A172 (cell line): Measurements from ENCODE around the gene MPZL2. TPM values are rescaled to one million over a fixed set of nuclear protein-coding genes. Genes with fewer than 3 reads are reported as not detected.

ENCODE experiments used
- DNase-seq: peaks from one replicate; pipeline ENCODE4 v3.0.0-alpha.2; 2015; ENCODE audit warnings: low spot score
- total RNA-seq: library from RNA; depleted of rRNA; stranded (reverse); fragments of >200 nt; shearing (Covaris generic); gene quantifications from 2 replicates; pipeline ENCODE4 v1.2.3, GENCODE V29; 2014

Gene MPZL2
- total RNA-seq, 1 experiment from 2014 or later: not detected

- DNase-seq: no peak
Measured at GRCh38 chr11:118283756-118284350, 19.8 kb upstream of the MPZL2 start.

GRCh38 chr11:118283037-118283636 is 19.0 kb upstream of the MPZL2 start:
- no peak for DNase-seq

DNA sequence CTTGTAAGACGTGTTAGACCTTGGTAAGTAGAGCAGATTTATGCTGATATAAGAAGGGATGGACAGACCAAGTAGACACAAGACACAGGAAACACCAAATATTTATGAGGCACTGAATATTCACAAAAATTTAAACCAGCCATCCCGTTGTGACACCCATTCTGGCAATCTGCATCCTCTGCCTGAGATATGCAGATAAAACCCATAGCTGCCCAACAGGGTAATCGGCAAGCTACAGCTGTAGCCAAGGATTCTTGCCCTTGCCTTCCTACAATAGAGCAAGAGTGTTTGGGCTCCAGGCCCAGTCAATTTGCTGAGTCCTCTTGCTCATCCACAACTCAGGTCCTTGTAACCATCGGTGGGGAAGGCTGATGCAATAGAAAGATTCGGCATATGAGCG is 18.5 kb upstream of the MPZL2 start:
- DNase-seq: no peak

DNA sequence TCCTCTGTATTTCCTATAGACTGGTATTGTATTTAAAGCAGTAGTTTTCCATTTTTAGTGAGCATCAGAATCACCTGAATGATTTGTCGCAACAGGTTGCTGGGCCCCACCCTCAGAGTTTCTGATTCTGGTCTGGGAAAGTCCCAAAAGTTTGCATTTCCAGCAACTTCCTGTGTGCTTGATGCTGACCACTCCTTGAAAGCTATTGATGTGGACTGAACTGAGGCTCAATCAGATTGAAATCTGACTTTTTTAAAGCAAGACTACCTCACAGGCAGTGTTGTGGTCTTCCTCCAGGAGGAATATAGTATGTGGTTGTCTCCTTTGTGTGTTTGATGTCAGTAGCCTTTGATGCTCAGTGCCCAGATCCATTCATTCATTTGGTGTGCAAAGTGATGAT is 17.2 kb upstream of the MPZL2 start:
- DNase-seq: no peak

DNA sequence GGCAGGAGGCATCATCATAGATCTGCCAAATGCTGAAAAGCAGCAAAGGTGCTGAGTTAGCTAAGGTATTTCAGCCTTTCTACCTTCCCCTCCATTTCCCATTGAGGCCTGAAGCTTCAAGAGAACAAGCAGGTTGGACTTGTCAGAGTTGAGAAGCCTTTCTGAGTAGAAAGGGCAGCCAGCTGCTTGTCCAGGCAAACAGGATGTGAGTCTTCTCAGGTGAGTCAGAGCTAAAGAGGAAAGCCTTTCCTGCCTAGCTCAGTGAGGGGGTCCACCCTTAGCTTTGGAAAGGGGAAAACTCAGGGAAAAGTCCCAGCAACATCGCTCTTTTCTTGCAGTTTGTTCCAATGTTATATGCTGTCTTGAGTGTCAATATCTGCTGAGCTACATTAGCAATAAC is 13.2 kb upstream of the MPZL2 start:
- DNase-seq: peak; percentile 60

GRCh38 chr11:118276422-118276821 is 12.3 kb upstream of the MPZL2 start:
- DNase-seq: no peak

GRCh38 chr11:118275176-118275575 is 11.1 kb upstream of the MPZL2 start:
- DNase-seq: peak; percentile 46

- DNase-seq: no peak
Measured at GRCh38 chr11:118274186-118274585, 10.1 kb upstream of the MPZL2 start.

- DNase-seq: no peak
Measured at GRCh38 chr11:118272001-118272400, 7.9 kb upstream of the MPZL2 start.

DNA sequence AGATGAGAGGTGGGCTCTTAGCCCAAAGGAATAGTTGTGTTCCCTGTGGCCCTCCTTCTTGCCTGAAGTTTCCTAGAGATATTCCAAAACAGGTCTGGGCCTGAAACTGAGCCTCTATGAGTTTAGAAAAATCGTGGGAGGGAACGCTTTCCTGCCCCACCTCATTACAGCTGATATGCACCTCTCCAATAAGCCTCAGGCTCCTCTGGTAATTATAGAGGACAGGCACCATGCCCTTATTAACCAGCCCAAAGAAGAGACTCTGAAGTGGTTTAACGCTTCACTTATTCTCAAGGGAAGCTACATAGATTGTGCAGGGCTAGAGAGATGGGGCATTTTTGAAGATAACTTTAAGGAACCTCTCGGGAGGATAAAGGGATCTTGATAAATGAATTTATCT is 3.4 kb upstream of the MPZL2 start:
- no peak for DNase-seq

DNA sequence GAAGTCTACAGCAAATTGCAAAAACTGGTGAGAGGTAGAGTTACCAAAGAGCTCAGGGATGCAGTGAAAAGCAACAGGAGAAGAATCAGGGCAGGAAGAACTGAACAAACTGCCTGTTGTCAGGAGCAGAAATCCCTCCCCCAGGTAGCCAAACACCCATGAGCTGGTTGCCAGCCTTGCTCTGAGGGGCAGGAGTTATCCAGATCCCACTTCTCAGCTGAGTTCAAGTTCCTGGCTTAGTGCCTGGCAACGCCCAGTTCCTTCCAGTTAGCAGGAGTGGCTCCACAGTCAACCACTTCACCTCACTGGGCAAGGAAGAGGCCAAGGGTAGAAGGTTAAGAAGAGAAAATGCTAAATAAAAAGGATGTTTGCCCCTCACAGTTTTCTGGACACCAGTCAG is 1.9 kb upstream of the MPZL2 start:
- no peak for DNase-seq

DNA sequence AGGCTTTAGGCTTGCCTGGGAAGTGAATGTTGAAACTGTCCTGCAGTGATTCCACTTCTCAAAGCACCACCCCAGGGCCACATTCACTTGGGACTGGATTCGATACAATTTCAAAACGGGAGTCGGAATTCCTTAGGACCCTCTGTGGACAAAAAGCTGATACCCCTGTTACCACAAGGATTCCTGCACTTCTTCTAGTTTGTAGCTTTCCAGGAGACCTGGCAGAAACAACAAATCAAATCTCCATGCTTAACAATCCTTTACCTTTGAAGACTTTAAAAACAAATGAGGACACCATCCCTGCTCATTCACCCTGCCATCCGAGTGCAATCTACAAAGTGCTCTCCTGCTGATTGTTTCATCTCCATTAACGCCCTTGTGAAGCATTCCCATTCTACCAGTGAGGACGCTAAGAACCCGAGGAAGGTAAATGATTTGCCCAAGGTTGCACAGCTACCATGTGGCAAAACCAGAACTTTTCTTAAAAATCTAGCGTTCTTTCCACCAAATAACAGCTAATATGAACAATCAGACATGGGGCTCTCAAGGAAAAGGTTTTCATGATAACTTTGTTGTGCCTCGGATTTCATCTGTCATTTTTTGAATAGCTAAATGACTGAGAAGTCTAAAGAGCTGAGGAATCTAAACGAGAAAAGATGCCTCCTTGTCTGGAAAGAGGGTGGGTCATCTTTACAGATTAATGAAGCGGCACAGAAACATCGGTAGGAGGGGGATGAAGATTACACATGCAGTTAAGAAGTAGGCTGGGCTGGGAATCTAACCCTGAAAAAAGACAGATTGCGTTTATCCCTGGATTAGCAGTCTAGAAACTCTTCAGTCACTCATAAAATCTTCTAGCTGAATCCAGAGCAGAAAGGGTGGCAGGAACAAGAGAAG is 720 bp upstream of the MPZL2 start:
- no peak for DNase-seq

DNA sequence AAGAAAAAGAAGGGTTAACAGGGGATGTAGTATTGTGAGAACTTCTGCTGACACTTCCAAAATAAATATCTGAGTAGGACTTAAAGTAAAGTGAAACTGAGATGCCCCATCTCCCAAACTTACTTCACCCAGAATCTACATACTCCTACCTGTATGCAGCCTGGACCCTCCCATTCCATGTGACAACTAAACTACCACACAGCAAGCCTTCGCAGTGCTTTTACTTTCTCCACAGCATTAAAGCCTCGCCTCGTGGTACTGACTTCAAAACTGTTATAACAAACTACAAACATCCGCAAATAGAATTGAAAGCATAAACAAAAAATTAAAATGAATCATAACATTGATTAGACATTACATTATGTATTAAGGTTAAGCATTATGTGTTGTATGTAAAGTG is 985 bp downstream of the MPZL2 start:
- no peak for DNase-seq

DNA sequence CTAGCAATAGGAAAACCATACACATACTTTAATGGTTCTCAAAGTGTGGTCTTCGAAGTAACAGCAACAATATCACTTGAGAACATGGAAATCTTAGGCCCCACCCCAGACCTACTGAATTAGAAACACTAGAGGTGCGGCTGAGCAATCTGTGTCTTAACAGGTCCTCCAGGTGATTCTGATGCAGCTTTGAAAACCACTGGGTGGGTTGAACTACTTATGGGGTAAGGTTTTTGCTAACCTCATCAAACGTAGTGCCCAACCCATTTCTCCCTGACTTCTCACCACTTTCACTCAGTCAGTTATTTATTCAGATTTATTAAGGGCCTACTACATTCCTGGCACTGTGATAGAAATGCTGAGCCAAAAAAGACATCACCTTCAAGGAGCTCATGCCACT is 3.7 kb downstream of the MPZL2 start:
- no peak for DNase-seq

- no peak for DNase-seq
Measured at GRCh38 chr11:118259138-118259537, 5.0 kb downstream of the MPZL2 start.

DNA sequence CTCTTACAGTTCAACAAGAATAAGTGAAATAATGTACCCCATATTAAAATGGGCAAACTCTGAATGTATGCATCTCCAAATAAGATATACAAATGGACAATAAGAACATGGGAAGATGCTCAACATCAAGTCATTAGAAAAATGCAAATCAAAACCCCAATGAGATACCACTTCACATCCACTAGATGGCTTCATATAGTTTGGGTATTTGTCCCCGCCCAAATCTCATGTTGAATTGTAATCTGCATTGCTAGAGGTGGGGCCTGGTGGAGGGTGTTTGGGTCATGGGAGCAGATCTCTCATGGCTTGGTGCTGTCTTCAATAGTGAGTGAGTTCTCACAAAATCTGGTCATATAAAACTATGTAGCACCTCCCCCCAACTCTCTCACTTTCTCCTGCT is 5.7 kb downstream of the MPZL2 start:
- peak; percentile 8 for DNase-seq

- DNase-seq: no peak
Measured at GRCh38 chr11:118252688-118253087, 11.4 kb downstream of the MPZL2 start.

GRCh38 chr11:118251858-118252652 is 12.0 kb downstream of the MPZL2 start, which contains the start of gene MPZL3:
TSS of gene MPZL3 (minus strand) at chr11:118252365. CDS start at chr11:118252294, 71 bp downstream.
- DNase-seq: peak; percentile 74

GRCh38 chr11:118247041-118247440 is 17.1 kb downstream of the MPZL2 start:
- no peak for DNase-seq

DNA sequence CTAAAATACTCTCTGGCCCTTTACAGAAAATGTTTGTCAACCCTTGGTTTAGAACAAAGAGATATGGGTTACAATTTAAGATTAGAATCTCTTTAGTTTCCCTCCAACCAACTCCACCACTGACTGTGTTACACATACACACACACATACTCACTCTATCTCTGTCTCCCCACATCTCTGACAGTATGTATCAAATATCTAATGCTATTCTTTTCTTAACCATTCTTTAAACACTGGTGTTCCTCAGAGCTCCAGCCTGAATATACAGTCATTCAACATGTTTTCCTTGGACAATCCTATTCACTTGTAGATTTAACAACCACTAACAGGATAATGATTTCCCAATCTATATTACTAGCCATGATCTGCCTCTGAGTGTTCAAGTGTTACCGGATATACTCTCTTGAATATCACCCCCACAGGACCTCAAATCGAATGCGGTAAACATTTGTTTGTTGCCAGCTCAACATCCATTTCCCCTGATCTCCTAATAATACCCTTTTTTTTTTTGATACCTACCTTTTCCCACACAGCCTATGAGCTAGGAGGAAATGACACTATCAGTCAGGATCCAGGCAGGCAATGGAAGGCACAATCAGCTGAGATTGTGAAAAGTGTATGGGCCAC is 18.0 kb downstream of the MPZL2 start:
- DNase-seq: no peak

- DNase-seq: no peak
Measured at GRCh38 chr11:118243993-118244762, 19.9 kb downstream of the MPZL2 start.
